ENCODE results near the gene UTP25.

Gene UTP25

DNA sequence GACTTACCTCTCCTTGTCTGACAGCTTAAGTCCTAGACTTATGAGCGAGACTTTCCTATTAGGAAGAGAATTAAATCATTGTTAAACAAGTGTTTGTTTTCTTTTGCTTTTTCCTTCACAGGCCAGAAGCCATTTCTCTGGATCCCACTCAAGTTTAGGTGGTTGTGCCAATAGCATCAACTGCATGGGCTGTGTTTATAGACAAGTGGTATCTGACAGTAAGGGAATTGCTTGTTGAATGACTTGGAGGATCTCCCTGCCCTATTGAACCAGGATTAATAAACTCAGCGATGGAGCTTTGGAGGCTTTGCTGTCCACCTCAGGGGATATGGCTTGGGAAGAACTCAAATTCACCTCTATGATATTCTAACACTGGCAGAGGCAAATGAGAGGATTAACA, 43.7 kb downstream of the UTP25 start:
- peak; percentile 87 for DNase-seq (ENCODE audit: low spot score)

DNA sequence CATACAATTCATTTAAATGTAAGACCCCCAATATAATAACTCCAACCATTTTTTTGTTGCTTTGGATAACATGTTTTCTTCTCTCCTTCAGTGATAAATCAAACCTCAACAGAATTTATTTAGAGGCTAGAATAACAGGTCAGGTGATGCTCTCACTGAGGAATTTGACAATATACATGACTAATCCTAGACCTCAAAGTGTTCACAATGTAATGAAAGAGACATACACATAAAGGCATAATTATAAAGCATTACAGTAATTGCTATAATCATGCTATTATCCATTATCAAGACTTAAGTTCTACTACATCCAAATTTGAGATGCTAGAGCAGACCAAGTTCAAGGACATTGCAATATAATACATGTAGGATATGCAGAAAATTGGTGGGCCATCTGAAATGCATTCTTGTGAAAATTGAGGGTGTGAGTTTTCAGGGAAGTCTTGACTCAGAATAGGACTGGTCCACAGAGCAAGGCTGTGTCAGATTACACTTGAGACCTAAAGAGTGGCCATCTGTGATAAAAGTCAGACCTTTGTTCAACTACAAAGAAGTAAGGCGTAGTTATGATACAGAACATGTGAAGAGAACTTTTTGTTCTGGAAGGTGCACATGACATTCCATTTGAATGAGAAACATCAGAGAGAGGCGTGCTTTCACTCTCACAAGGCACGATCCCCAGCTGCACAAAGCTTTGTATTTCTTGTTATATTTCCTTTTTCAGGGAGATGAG, 45.5 kb downstream of the UTP25 start:
- peak; percentile 52 for DNase-seq (ENCODE audit: low spot score)

DNA sequence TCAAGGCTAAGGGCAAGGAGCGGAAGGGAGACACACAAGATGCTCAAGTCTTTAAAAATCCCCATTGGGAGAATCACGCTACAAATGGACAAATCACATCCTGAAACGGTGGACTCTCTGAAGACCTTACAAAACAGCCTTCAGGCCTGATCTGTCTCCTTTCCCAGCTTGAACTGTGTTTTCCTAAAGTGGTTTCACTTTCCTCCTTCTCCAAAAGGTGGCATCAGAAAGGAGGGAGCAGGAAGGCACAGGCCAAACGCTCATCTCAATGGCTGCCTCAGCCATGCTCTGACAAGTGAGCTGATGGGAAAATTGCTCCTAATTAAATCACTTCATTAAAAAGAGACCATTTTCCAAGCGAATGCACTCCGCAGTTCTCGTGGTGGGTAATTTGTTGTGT, 47.7 kb downstream of the UTP25 start:
- peak; percentile 95 for DNase-seq (ENCODE audit: low spot score)

DNA sequence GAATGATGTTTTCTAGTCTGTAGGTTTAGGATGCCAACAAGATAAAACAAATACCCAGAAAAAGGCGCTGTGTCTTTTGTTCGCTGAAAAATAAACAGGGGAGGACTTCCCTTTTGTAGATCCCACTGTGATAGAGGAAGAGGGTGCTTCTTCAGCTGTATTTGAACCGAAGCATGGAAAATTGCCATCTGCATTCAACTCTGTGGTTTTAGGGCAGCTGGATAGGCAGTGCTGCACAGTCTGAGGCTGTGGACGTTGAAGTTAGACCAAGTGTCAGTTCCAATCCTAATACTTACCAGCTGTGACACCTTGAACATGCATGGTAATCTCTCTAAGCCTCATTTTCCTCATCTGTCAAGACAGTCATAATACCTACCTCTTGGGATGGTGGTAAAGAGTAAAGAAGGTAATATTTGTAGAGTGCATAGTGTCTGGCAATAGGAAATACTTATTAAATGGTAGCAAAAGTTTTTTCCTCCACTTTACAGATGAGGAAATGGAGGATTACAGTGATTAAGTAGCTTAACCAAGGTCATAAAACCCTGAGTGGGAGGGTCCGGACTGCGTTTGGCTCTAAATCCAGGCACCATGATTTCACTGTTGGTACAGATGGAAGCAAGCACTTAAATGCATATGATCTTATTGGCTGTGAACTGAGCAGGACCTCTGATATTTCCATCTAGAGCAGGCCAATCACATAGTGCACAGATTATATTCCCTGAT, 48.5 kb downstream of the UTP25 start:
- DNase-seq (ENCODE audit: low spot score): peak; percentile 88

DNA sequence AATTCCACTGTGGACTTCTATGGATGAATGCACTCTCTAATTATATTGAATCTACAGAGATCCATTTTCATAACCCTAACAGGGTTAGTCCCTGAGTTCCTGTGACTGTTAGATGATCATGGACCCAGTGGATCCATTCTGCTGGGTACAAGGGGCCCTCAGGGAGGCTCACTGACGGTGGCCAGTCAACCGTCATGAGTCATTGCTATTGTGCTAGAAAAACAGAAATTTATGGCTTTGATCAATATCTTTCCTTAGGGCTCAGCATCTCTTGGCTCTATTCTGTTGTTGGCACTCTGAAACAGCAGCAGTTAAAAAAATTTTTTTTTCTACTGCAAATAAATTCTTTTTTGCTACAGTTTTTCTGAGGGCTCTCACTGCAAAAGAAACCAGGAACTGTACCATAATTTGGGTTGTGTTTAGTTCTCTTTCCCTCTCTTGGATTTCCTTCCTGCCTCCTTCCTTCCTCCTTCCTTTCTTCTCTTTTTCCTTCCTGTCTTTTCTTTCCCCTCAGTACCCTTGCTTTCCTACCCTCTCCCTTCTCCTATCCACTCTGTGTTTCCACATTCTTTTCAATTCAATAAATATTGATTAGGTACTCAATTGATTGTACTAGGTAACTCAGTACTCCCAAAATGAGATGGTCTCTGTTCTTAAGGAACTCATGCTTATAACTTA, 49.5 kb downstream of the UTP25 start:
- DNase-seq (ENCODE audit: low spot score): no peak

DNA sequence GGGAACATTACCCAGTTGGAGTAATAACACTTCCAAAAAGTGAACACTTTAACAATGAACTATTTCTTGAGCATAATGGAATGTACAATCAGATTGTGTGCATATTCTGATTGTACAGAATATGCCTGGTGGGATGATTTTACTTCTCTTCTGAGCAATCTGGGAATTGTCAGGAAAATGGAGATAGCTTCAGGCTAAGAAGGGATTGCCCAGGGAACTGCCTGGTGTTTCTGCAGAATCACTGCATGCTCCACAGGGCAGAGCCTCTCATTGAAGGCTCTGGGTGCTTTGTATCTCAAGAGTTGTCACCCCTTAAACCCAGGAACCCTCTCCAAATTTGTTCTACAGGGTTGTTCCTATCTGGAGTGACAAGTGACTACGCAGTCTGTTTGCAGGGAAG, 51.2 kb downstream of the UTP25 start:
- DNase-seq (ENCODE audit: low spot score): no peak

DNA sequence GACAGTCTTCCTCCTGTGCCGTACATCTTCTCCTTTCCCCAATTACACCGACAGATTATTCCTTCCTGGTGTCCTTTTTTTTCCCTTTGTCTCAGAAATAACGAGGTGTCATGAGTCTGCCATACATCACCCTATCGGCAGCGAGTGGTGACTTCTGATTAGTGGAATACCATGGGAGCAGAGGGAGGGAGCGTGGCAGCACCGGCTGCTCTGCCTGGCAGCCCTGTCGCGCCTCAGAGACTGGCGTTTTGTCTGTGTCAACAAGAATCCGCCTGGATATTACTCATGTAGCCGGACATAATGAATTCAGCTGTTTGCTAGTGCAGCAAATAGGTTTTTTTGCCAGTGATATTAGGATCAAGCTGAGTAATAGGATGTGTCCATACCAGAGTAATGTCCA, 51.8 kb downstream of the UTP25 start:
- DNase-seq (ENCODE audit: low spot score): peak; percentile 97

DNA sequence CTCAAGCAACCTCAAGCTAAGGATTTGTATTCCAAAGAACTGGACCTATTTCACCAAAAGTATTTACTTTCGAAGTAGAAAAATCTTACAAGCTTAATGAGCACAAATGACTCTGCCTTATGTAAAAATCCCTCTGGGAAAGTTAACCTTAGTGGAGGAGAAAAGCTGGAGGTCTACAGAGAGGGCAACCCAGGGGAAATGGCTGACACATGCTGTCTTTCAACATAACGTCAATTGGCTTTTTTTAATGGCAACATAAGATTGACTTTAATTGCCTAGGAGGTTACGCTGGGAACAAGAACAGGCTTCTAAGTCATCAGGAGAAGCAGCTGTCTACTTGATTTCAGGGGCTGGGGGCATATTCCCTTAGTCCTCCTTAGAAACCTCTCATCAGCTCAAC, 52.3 kb downstream of the UTP25 start:
- peak; percentile 93 for DNase-seq (ENCODE audit: low spot score)

DNA sequence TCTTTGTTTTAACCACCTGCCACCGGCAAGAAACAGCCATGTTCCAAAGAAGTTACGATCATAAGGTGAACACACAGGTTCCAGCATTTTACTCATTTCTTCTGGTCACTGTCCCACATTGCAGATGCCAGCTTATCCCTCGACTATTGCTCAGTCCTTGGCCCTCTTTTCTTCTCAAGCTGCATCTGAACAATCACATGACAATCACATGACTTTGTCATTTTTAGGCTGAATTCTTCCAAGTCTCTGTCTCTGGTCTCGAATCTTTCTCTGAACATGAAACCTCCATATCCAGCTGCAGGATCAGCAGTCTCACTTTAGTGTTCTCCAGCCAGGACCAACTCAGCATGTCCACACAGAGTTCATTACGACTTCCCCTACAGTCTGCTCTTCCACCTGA, 53.8 kb downstream of the UTP25 start:
- DNase-seq (ENCODE audit: low spot score): no peak

DNA sequence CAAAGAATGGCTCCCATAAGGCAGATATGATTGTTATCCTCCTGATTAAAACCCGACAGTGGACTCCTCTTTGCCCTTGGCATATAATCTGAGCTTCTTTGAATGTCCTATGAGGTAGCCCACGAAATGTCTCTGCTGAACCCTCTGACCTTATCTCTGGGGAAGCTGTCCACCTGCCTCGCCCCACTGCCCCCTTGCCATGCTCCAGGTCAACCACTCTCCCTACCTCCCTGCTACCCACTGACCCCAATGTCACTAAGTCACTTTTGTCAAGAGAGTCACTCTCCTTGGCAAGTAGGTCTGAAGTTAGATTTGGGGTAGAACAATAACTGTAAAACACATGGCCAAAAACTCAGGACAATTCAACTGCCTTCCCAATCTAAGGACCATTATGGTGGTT, 54.5 kb downstream of the UTP25 start:
- DNase-seq (ENCODE audit: low spot score): peak; percentile 77

DNA sequence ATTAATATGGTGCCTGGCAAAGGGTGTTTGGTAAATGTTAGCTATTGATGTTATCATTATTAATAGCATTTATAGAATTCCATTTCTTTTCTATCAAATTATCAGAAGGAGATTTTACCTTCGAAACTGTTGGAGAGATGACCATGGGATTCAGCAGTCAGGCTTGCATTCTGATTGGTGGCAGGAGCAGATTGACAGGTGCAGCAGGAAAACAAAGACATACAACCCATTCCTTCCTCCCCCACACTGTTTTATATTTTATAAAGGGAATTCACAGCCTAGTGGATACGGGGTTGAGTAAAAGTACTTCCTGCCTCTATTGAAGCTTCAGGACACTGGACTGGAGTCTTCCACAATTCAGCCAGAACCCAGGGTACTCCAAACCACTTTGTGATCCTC, 55.2 kb downstream of the UTP25 start:
- peak; percentile 77 for DNase-seq (ENCODE audit: low spot score)

DNA sequence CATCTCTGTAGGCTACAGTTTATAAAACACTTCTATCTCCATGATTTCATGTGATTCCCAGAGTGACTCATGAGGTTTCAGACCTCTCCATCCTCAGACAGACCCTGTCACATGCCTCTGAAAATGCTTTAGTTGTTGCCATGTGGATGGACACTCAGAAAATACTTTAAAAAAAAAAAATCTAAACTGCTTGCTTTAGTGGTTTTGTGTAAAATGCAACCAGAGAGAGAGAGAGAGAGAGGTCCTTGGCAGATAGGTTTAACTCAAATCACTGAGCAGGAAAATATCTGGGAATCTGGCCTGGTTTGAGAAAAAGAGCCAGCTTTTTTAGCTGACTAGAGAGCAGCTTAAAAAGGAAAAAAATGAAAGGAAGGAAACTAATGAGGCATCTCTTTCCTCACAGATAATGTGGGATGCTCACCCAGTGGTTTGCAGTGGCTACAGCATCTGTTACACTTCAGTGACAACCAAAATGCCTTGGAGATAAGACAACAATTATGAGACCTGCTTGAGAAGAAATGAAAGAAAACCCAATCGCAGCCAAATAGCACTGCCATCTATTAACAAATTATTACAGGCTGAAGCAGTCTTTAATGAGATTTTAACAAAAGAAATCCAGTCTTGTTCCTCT, 55.7 kb downstream of the UTP25 start:
- DNase-seq (ENCODE audit: low spot score): peak; percentile 91

DNA sequence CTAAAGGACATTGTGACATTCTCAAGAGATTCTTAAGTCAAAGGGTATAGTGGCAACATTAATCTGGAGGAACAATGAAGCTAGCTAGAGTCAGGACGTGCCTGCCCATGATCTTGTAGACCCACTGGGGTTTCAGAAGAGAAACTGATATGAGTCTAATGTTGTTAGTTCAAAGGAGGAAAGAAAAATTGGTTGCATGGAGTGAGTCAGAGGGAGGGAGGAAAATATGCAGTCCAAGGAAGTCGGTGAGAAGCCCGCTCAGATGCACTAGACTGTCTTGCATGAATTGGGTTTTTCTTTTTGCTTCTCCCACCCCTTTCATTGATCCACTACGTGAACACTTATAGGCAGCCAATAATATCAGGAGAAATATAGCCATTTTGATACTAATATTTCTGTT, 56.5 kb downstream of the UTP25 start:
- no peak for DNase-seq (ENCODE audit: low spot score)

DNA sequence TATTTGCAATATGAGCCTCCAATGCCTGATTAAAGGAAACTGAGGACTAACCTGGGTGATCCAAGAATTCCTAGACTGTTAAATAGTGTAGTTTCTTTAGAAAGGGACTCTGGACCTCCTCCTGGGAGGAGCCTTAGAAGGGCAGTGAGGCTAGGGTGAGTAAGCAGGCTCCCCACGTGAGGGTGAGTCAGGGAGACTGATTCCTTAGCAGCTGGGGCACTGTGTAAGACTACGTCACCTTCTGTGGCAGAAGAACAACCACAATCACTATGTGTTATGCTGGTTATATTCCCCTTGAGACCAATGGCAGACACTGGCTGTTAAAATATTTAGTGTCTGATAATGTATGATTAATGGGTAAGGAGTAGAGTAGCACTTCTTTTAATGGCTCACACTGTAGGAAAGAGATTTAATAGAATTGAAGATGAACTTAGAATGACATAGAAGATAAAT, 56.9 kb downstream of the UTP25 start:
- DNase-seq (ENCODE audit: low spot score): peak; percentile 96

DNA sequence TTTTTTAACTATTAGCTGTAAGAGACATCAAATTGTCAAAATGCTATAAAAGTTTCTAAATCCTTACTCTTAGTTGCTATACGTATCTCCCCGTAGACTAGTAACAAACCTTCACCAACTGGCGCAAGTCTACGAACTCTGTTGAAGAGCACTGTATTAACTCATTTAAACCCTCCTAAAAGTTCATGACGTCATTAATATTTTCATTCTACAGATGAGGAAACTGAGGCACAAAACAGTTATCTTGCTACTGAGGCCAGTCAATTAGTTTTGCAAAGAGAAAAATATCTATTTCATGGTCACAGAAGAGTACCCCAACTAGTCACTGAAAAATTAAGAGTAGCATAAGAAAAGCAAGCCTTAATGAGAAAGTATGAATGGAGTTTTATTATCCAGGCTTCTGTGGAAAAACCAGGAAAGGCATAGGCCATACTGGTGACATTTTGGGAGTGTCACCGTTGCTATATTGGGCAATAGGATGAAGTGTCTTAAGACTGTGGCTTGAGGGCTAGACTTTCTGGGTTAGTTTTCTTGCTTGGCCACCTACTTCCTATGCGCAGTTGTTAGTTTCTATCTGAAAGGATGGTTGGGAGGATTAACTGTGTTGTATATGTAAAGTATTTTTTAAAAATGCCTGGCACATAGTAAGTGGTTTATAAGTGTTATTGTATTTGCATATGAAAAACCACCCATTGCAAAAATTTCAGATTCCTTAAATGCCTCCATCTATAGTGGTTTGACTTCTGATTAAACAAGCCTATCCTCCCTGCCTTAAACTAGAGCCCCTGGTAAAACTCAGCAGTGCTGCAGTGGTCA, 57.8 kb downstream of the UTP25 start:
- DNase-seq (ENCODE audit: low spot score): no peak

DNA sequence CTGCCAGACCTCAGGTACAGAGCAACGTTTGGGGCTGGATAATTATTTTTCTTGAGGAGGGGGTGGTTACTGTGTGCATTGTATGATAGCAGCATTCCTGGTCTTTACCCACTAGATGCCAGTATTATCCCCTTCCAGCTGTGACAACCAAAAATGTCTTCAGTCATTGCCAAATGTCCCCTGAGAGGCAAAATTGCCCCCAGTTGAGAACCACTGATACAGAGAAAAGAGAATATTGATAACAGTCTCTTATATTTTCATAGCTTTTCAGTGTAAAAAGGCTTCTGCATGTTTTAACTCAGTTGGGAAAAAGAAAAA, 58.4 kb downstream of the UTP25 start:
- peak; percentile 51 for DNase-seq (ENCODE audit: low spot score)

DNA sequence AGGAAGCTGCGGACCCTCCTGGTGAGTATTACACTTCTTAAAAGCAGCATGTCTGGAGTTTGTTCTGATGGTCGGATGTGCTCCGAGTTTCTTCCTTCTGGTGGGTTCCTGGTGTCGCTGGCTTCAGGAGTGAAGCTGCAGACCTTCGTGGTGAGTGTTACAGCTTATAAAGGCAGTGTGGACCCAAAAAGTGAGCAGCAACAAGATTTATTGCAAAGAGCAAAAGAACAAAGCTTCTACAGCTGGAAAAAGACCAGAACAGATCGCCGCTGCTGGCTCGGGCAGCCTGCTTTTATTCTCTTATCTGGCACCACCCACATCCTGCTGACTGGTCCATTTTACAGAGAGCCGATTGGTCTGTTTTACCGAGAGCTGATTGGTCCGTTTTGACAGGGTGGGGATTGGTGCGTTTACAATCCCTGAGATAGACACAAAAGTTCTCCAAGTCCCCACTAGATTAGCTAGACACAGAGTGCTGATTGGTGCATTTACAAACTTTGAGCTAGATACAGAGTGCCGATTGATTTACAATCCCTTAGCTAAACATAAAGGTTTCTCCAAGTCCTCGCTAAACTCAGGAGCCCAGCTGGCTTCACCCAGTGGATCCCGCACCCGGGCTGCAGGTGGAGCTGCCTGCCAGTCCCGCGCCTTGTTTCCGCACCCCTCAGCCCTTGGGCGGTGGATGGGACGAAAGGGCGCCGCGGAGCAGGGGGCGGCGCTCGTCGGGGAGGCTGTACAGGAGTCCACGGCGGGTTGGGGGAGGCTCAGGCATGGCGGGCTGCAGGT, 60.7 kb downstream of the UTP25 start:
- peak; percentile 32 for DNase-seq (ENCODE audit: low spot score)

DNA sequence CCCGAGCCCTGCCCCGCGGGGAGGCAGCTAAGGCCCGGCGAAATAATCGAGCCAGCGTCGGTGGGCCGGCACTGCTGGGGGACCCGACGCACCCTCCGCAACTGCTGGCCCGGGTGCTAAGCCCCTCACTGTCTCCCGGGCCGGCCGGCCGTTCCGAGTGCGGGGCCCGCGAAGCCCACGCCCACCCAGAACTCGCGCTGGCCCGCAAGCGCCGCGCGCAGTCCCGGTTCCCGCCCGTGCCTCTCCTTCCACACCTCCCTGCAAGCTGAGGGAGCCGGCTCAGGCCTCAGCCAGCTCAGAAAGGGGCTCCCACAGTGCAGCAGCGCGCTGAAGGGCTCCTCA, 61.3 kb downstream of the UTP25 start:
- DNase-seq (ENCODE audit: low spot score): no peak

DNA sequence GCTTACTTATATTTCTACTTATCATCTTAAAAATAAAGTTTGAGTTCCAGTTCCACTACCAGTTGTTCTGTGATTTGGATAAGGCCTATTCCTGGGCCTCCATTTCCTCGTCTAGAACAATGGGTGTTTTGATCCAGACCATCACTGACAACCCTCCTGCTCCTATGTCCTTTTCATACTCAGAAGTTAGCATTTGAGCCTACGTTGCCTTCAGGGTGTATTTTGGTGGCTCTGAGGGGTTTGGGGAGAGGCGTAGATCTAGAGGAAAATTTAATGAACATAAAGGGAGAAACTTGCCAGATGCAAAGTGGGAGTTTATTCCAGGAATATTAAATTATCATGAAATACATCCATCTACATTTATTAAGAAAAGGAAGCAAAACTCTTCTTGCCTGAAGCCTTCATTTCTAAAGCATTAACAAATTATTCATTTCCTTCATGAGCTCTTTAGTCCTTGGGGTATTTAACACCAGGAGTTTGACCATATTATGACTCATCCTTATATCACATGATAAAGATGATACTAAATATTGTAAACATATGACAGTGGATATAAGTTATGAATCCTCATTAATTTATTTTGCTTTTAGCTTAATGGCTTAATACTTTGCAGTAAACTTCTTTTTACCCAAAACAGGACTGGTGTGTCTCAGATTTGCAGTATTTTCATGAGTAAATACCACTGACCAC, 63.0 kb downstream of the UTP25 start:
- no peak for DNase-seq (ENCODE audit: low spot score)

DNA sequence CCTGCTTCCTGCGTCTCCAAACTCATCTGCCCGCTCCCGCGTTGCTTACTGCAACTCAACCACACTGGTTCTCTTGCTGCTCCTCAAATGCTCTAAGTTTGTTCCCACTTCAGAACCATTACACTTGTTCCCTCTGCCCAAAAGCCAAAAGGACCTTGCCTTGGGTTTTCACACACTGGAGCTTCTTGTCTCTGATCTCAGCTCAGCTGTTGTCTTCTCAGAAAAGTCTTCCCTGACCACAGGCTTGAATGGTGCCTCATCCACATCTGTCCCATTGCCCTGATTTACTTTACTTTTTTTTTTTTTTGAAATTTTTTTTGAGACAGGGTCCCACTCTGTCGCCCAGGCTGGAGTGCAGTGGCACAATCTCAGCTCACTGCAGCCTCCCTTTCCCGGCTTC, 66.0 kb downstream of the UTP25 start:
- DNase-seq (ENCODE audit: low spot score): no peak

DNA sequence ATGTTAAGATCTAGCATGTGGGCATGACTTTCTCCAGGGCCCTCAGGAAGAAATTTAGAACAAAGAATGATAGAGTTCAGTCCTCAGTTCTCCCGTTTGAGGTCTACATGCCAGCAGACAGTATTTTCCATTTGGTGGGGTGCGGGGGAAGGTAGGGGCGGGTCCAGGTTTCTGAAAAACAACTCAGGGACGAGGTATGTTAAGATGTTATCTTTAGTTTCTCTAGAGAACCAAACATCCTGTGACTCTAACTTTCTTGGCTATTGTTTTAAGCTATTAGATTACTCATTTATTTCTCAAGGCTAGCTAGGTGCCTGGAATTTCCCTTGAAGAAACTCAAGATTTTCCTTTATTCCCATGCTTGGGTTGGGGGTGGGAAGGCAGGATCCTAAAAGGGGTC, 67.9 kb downstream of the UTP25 start:
- peak; percentile 79 for DNase-seq (ENCODE audit: low spot score)

All from cerebellar cortex (tissue), 1 donor.